Measurements from ENCODE around the gene TLK2.
A peak's percentile ranks its signal among the peaks of the same experiment; 100 is the strongest.

TLK2 gene

DNA sequence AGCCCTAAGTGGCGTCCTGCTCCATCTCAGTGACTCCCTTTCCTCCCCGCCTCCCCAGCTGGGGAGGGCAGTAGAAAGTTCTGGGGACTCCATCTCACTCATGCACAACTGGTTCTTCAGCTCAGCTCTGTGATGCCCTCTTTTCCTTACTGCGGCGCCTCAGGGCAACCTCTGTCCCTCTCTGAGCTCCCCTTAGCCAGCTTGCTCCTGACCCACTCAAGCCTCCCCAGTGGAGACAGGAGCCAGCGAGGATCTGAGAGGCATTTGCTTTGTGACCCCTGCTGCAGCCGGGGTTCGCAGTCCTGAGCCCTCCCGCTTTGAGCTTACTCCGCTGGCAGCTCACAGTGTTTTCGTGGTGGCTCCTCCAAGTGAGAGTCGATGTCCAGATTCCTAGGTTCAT lies 142.6 kb downstream of the TLK2 start:
- Histone ChIP-seq H3K27ac (no peak overlapping the region), H3K4me3 (no peak overlapping the region)

- Histone ChIP-seq H3K27ac (peak overlapping the region in 3 of 21 experiments; percentile 2 to 95 (median 23)), H3K4me3 (no peak overlapping the region)
Observed at GRCh38 chr17:62625184-62625869, 146.7 kb downstream of the TLK2 start.

- Histone ChIP-seq H3K4me3 (no peak overlapping the region), H3K27ac (peak overlapping the region in 5 of 21 experiments; percentile 23 to 95 (median 92))
Observed at GRCh38 chr17:62625870-62626200, 147.2 kb downstream of the TLK2 start.

DNA sequence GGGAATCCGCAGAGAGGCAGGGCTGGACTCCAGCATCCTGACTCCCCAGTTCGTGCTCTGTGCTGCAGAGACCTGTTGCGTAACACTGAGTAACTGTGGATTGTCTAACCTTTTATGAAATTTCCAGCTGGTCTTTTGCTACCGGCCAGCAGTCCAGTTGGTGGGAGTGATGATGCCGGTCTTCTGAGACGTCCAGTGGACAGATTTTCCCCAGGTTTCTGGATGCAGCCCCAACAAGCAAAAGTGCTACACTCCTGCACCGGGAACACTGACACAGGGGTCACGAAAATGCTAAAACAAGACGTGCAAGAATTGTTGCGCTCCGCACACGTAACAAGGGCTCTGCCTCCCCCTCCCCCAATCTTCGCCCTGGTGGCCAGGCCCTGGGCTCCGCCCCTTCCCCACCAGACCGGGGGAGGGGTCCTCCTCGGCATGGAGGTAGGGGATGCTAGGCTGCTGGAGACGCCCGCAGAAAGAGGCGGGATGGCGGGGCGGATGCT lies 148.1 kb downstream of the TLK2 start:
- Histone ChIP-seq H3K4me3 (peak overlapping the region; percentile 50 to 91 (median 68)), H3K27ac (peak overlapping the region in 20 of 21 experiments; percentile 32 to 95 (median 88))

DNA sequence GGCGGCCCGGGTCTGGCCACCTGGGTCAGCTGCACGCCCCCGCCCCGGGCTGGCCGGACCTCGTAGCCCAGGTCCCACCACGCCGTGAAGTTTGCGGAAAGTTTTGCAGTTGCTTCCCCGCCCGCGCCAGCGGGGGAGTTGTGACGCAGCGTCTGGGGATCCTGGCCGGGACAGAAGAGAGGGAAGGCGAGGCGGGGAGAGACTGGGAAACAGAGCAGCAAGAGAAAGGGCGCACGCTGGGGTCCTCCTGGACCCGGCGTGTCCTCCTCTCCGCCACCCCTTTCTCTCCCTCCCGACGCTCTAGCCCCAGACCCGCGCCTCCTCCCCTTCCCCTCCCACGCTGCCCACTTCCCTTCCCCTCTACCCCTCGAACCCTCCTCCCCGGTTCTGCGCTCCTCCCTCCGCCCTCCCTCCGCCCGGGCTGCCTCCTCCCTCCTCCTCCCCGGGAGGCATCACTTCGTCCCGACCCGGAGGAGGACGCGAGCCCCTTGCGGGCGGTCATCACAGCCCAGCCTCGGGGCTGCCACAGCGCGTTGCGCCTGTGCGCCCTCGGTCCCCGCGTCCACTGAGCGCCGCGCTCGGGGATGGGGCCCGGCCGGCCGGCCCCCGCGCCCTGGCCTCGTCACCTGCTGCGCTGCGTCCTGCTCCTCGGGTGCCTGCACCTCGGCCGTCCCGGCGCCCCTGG lies 148.7 kb downstream of the TLK2 start, which contains the start of gene MRC2:
Gene MRC2, plus strand, starts transcription at position 452 of the 685 bp plus-strand sequence. Its CDS starts 133 bp downstream, at position 585.
- Histone ChIP-seq H3K27ac (peak within 1 kb of the TSS in 20 of 21 experiments; percentile 32 to 95 (median 88)), H3K4me3 (peak within 1 kb of the TSS; percentile 50 to 91 (median 68))

DNA sequence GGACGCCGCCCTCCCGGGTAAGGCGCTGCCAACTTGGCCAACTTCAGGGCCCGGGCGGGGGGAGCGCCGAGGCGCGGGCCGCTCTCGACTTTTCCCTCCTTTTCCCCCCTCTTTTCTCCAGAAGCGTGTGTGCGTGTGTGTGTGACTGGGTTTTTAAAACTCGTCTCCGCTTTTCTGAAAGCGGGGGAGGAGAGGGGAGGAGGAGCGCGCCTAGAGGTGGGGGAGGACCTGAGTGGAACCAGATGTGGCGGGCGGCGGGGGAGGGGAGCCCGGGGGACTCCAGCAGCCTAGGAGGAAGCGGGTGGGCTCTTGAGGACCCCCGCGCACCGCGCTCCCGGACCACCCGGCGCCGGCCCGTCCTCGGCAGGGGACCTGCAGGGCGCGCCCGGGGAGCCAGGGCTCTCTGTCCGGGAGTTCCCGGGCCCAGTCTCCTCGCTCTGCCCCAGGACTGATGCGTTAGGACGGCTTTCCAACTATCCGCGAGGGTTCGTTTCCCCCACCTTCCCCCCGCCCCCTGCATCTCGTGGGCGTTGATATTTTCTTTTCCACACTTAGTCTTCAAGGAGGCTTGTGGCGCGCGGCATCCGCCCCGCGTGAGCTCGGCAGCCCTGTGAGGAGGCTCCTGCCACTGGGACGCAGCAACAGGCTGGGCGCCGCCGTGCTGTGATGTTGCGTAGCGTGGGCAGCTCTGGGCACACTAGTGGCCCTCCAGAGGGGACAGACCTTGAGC lies 149.4 kb downstream of the TLK2 start:
- peak overlapping the region; percentile 50 to 91 (median 68) for H3K4me3 ChIP-seq
- H3K27ac ChIP-seq: peak overlapping the region in 20 of 21 experiments; percentile 32 to 95 (median 88)

DNA sequence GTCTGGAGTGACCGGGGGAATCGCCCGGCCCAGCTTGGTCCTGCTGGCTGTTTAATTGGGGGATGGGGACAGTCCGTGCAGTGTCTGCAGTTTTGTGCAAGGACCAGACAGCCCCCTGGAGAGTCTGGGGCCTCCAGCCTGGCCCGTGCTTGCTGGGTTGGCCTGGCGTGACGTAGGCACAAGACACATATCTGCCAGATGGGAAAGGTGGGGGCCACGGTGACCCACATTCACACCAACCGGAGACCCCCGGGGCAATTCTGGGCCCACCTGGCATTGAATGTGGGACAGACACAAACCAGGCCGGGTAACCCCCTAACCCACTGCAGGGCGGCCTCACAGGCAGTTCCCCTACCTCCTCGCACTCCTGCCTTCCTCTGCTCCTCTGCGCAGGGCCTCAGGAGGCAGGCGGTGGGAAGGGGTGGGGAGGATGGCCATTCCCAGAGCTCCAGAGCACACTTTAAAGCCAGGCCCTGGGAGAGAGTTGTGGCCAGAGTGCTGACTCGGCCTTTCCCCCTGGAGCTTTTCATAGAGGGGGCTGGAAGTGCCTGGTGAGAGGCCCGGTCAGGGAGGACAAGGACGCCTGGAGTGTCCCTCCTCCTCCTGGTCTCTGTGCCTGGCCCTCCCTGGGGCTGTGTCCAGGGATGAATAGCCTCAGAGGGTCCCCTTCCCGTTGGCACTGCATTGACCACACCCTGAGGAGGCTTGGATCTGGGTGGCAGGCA lies 150.4 kb downstream of the TLK2 start:
- Histone ChIP-seq H3K27ac (peak overlapping the region in 20 of 21 experiments; percentile 32 to 95 (median 88)), H3K4me3 (peak overlapping the region; percentile 50 to 91 (median 68))

DNA sequence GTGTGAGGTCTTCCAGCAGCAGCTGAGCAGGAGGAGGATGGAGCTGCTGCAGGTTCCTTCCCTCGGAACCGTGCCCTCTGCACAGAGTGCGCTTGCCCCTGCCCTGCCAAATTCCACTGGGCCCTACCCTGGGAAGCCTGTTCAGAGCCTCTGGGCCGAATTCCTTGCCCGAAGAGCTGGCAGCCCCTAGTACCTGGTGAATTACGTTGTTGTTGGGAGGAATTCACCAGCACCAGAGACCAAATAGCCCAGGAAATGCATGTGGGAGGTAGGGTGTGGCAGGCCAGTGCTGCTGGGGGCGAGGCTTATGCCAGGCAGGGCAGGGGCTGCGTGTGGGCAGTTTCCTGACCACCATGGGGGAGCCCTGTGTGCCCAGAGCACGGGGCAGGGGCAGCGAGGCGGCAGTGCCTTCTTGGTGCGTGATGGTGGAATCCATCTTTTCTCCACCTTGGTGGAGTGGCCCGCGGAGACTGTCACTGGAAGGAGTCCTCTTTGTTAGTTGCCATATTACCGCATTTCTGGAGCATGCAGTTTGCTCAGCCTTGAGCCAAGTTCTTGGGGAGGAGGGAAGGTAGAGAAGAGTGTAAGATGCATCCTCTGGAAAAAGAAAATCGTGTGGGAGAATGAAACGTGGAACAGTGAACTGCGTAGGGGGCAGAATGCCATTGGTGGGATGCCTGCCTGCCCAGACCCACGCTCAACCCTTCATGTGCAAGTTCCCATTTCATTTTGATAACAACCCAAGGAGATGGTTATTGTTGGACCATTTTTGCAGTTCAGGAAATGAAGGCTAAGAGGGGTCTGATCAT lies 151.1 kb downstream of the TLK2 start:
- peak overlapping the region in 6 of 7 experiments; percentile 50 to 91 (median 72) for H3K4me3 ChIP-seq
- peak overlapping the region in 16 of 21 experiments; percentile 12 to 95 (median 91) for H3K27ac ChIP-seq

DNA sequence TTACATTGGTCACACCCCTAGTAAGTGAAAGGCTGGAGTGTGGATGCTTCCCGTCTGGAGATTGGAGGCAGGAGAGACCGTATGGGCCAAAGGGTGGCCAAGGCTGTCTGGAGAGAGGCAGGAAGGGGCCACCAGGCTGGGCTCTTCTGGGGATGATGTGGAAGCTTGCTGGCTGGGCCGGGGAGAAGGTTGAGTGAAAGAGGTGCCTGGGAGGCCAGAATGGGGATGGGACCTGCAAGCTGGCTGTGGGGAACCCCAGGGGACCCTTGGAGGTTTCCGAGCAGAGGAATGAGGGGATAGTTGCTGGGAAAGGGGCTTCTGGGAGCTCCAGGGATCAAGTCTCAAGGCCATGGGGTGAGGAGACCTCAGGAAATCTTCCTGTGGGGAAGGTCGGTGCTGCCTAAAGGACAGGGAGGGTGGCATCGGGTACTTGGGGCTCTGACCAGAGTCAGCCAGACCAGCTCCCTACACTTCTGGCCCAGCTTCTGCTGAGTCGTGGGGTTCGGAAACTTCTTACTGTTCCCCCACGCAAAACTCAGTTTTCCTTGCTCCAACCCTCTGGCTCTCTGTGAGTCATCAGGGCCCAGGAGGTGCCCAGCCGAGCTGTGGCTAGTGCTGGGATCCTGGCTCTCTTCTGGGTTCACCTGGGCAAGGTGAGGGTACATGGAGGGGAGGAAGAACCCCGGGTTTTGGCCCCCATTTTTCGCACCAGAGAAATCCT lies 151.9 kb downstream of the TLK2 start:
- Histone ChIP-seq H3K27ac (peak overlapping the region in 4 of 21 experiments; percentile 12 to 94 (median 51)), H3K4me3 (no peak overlapping the region)

DNA sequence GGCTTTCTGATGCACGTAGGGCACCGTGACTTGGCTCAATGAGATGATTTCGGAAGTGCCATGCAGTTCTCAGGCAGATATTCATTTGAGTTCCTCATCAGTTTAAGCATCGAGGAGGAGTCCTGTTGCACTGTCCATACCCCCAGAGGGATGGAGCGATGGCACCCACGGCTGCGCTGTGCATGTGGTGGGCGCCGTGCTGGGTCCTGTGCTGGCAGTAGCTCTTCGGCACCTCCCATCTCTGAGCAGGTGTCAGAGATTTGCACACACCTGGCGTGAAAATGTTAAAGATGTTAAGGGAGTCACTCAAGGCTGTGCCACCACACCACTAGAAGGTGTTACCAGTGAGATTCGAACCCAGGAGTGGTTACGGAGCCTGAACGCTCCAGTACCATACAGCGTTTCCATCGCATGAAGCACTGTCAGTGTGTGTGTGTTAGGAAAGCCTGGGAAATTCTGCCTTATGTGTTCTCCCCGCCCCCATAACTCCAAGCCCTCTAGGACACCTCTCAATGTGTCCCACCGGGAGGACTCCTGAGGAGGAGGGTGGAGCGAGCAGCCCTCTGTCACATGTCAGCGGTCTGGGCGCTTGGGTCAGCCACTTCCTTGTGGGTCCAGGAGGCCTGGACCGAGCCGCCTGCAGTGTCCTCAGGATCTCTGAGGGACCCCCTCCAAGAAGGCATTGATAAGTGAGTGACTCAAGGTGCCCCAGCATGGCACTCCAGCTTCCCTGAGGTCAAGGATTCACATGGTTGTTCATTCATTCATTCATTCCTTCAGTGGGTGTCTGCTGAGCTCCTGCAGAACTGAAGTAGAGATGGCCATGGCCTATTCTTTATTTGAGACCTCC lies 152.7 kb downstream of the TLK2 start:
- H3K4me3 ChIP-seq: no peak overlapping the region
- H3K27ac ChIP-seq: peak overlapping the region in 1 of 21 experiments; percentile 57

DNA sequence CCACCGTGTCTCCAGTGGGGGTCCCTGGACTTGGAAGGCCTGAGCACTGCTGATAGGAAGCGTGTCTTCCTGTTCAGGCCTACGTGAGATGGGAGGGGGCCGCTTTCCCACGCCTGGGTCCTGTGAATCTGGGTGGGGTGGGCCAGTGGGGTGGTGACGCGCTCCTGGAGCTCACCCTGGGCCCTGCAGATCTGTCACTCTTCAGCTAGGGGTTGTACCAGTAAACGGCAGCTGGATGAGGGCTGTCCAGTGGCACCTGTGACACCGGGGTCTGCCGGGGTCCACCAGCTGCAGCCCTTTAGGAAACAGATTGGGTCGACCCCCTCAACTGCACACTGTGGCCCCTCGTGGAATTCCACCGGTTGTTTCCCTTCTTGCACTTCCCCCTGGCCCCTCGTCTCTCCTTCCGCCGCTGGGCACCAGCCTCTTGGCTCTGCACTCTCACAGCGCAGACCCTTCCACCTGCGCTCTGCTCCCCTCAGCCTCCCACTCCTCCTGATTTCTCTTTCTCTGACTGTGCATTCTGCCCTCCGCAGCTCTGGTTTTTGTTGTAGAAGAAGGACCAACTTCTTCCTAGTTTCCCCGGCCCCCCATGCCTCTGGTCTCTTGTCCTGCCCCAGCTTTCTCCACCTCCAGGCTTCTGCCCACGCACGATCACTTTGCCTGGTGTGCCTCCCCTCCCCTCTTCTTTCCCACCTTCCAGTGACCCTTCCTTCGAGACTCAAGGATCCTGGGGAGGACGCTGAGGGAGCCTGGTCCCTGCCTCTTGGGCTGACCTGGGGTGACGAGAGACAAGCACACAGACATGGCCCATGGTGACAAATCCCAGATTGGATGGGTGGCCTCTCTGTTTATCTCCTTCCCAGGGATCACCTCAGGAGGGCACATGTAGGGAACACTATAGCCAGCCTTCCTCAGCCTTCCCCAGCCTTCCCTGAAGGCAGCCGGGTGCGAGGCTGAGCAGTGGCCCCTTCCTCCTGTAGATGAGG lies 153.6 kb downstream of the TLK2 start:
- H3K4me3 ChIP-seq: no peak overlapping the region
- H3K27ac ChIP-seq: no peak overlapping the region

GRCh38 chr17:62637809-62638208 lies 159.2 kb downstream of the TLK2 start:
- Histone ChIP-seq H3K4me3 (no peak overlapping the region), H3K27ac (no peak overlapping the region)

DNA sequence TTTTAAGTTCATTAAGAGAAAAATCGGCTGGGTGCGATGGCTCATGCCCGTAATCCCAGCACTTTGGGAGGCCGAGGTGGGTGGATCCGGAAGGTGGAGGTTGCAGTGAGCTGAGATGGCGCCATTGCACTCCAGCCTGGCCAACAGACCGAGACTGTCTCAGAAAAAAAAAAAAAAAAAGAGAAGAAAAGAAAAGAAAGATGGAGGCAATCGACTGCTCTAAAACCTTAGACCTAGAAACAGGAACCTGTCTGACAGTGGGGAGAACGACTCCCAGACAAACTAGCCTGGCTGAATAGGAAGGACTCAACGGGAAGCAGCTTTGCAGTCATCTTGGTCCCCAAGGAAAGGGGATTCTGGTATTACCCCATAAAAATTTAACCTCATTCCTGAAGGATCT lies 162.5 kb downstream of the TLK2 start:
- Histone ChIP-seq H3K4me3 (no peak overlapping the region), H3K27ac (no peak overlapping the region)

- Histone ChIP-seq H3K27ac (no peak overlapping the region), H3K4me3 (no peak overlapping the region)
Observed at GRCh38 chr17:62641951-62642350, 163.3 kb downstream of the TLK2 start.

DNA sequence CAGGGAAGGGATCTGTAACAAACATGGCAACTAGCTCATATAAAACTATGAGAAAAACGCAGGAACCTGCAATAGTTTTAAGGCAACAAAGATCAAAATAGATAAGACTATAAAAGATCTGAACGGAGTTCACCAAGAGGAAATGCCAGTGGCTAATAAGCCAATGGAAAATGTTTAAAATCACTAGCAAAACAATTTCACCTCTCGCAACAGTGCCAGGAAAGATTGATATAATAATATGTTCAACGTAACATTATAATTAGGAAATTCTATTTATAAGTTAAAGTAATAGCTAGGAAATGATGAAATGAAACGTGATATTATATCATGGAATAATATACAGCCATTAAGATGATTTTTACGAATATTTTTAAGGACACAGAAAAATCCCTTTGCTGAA lies 164.9 kb downstream of the TLK2 start:
- no peak overlapping the region for H3K4me3 ChIP-seq
- H3K27ac ChIP-seq: no peak overlapping the region

All from skin epidermis (tissue), 12 donors.